ENCODE data around the gene FAR1.
"Not testable (repeated sequence)": the region's sequence is repeated elsewhere in the genome, so short reads cannot be mapped to it uniquely, and the experiment has no call there.

Gene FAR1

GRCh38 chr11:13702071-13702470 lies 33.6 kb downstream of the FAR1 start:
- no peak for DNase-seq

GRCh38 chr11:13705710-13706109 lies 37.2 kb downstream of the FAR1 start:
- no peak for DNase-seq

GRCh38 chr11:13713982-13714381 lies 45.5 kb downstream of the FAR1 start:
- DNase-seq = no peak

- no peak for DNase-seq
These were observed 48.9 kb downstream of the FAR1 start for GRCh38 chr11:13717331-13717730.

- DNase-seq = no peak
These were observed 49.9 kb downstream of the FAR1 start for GRCh38 chr11:13718394-13718793.

GRCh38 chr11:13720940-13721339 lies 52.5 kb downstream of the FAR1 start:
- DNase-seq = no peak

GRCh38 chr11:13721760-13722159 lies 53.3 kb downstream of the FAR1 start:
- DNase-seq = no peak

GRCh38 chr11:13726456-13726855 lies 58.0 kb downstream of the FAR1 start:
- DNase-seq = no peak

GRCh38 chr11:13728076-13728475 lies 59.6 kb downstream of the FAR1 start:
- DNase-seq = no peak

- no peak for DNase-seq
These were observed 66.1 kb downstream of the FAR1 start for GRCh38 chr11:13734530-13734929.

- peak in 4 of 51 donors; percentile 1 to 5 (median 4) for DNase-seq
These were observed 76.7 kb downstream of the FAR1 start for GRCh38 chr11:13745165-13745564.

GRCh38 chr11:13753316-13753715 lies 84.8 kb downstream of the FAR1 start:
- DNase-seq = not testable (repeated sequence)

- no peak for DNase-seq
These were observed 90.6 kb downstream of the FAR1 start for GRCh38 chr11:13759050-13759449.

GRCh38 chr11:13760115-13760514 lies 91.6 kb downstream of the FAR1 start:
- no peak for DNase-seq

- DNase-seq = no peak
These were observed 92.8 kb downstream of the FAR1 start for GRCh38 chr11:13761250-13761649.

GRCh38 chr11:13761716-13762115 lies 93.2 kb downstream of the FAR1 start:
- DNase-seq = no peak

- DNase-seq = no peak
These were observed 94.2 kb downstream of the FAR1 start for GRCh38 chr11:13762718-13763117.

GRCh38 chr11:13763341-13763740 lies 94.9 kb downstream of the FAR1 start:
- DNase-seq = no peak

GRCh38 chr11:13765886-13766285 lies 97.4 kb downstream of the FAR1 start:
- no peak for DNase-seq

GRCh38 chr11:13767471-13767870 lies 99.0 kb downstream of the FAR1 start:
- DNase-seq = no peak

- peak in 1 of 51 donors; percentile 25 for DNase-seq
These were observed 100.7 kb downstream of the FAR1 start for GRCh38 chr11:13769188-13769587.

GRCh38 chr11:13771151-13771550 lies 102.7 kb downstream of the FAR1 start:
- no peak for DNase-seq

- peak in 3 of 51 donors; percentile 6 to 67 (median 30) for DNase-seq
These were observed 104.0 kb downstream of the FAR1 start for GRCh38 chr11:13772223-13773046.

GRCh38 chr11:13775471-13775870 lies 107.0 kb downstream of the FAR1 start:
- DNase-seq = no peak
